OCI-LY7 (cell line): ENCODE results near the gene MARK2. TPM values are rescaled to one million over a fixed set of nuclear protein-coding genes. Genes with fewer than 3 reads are reported as not detected.
A peak's percentile ranks its signal among the peaks of the same experiment; 100 is the strongest.

Experiments
- BruUV-seq: library from RNA; stranded (reverse); fragments of 400-500 nt; replicated peaks from 2 replicates; lab custom pipeline; 2021; lab: Mats Ljungman, UMichigan
- CTCF ChIA-PET: fragments of 300-600 bp; sonication (Branson Sonifier 250); formaldehyde crosslinking; loops from one replicate; lab custom pipeline; 2022; ENCODE audit warnings: antibody characterized with exemption; ENCODE audit not compliant: unreplicated experiment; lab: Charles Lee
- POLR2A ChIA-PET: fragments of 300-600 bp; sonication (Branson Sonifier 250); formaldehyde crosslinking; loops from one replicate; lab custom pipeline; 2022; ENCODE audit warnings: antibody characterized with exemption; lab: Charles Lee
- DNase-seq: peaks from one replicate; pipeline ENCODE4 v3.0.0-alpha.2; 2015; ENCODE audit warnings: low spot score
- H2AFZ ChIP-seq: fragments of 200-600 bp; sonication (generic), shearing (Covaris generic); 2 replicates; pipeline ENCODE4 v1.6.1; 2014; ENCODE audit warnings: mild to moderate bottlenecking, antibody characterized with exemption, low read length, moderate library complexity
- H3K27ac ChIP-seq: fragments of 200-600 bp; sonication (generic); 2 replicates; pipeline ENCODE4 v1.5.1; 2014; ENCODE audit warnings: mixed run types, low read depth, mild to moderate bottlenecking, moderate library complexity, low read length, inconsistent platforms; ENCODE audit not compliant: poor library complexity, severe bottlenecking
- H3K36me3 ChIP-seq: fragments of 200-600 bp; sonication (generic); 2 replicates; pipeline ENCODE4 v1.6.1; 2014; ENCODE audit warnings: mild to moderate bottlenecking, antibody characterized with exemption, low read length, moderate library complexity, mixed read lengths; ENCODE audit not compliant: insufficient read depth
- H3K4me1 ChIP-seq: fragments of 200-600 bp; sonication (generic); 2 replicates; pipeline ENCODE4 v1.5.1; 2014; ENCODE audit warnings: mild to moderate bottlenecking, low read length; ENCODE audit not compliant: insufficient read depth, poor library complexity, severe bottlenecking
- H3K4me2 ChIP-seq: fragments of 200-600 bp; sonication (generic); 2 replicates; pipeline ENCODE4 v1.6.1; 2014; ENCODE audit warnings: mild to moderate bottlenecking, low read length
- H3K4me3 ChIP-seq: fragments of 200-600 bp; sonication (generic); 2 replicates; pipeline ENCODE4 v1.5.1; 2014; ENCODE audit warnings: mild to moderate bottlenecking, low read depth, low read length; ENCODE audit not compliant: poor library complexity, severe bottlenecking
- H3K79me2 ChIP-seq: fragments of 200-600 bp; sonication (generic); 2 replicates; pipeline ENCODE4 v1.6.1; 2016; ENCODE audit warnings: low read depth, mild to moderate bottlenecking, low read length, moderate library complexity, mixed read lengths; ENCODE audit not compliant: insufficient read depth
- H3K9me2 ChIP-seq: fragments of 200-600 bp; sonication (generic); 2 replicates; pipeline ENCODE4 v1.6.1; 2016; ENCODE audit warnings: mild to moderate bottlenecking, low read length, mixed read lengths; ENCODE audit not compliant: insufficient read depth
- H3K9me3 ChIP-seq: fragments of 200-600 bp; sonication (generic); 2 replicates; pipeline ENCODE4 v1.6.1; 2014; ENCODE audit warnings: mild to moderate bottlenecking, mixed run types, low read length, mixed read lengths
- H4K20me1 ChIP-seq: fragments of 200-600 bp; sonication (generic); 2 replicates; pipeline ENCODE4 v1.6.1; 2014; ENCODE audit warnings: mild to moderate bottlenecking, antibody characterized with exemption, low read length, moderate library complexity, mixed read lengths; ENCODE audit not compliant: insufficient read depth
- CTCF ChIP-seq: fragments of 200-600 bp; sonication (generic); conservative IDR thresholded peaks from 2 replicates; pipeline ENCODE4 v1.5.1; 2014; ENCODE audit warnings: mild to moderate bottlenecking, antibody characterized with exemption, low read length, moderate library complexity, mixed read lengths
- EZH2phosphoT487 ChIP-seq: fragments of 200-600 bp; sonication (generic); IDR thresholded peaks from 2 replicates; pipeline ENCODE4 v1.6.1; 2018; ENCODE audit warnings: low read depth, borderline replicate concordance, mild to moderate bottlenecking, mixed run types, antibody characterized with exemption, low read length, moderate library complexity, mixed read lengths
- intact Hi-C: fragments of 100-400 bp; cut with micrococcal nuclease; formaldehyde crosslinking; loops from one replicate; pipeline ENCODE4 v1.10.0; 2022; ENCODE audit not compliant: unreplicated experiment
- total RNA-seq, 2 experiments: library from RNA; depleted of rRNA in 1 of 2; stranded (reverse); fragments of >200 nt in 1 of 2; shearing (Covaris generic) in 1 of 2; gene quantifications; 2 replicates each; pipeline ENCODE4 v1.2.3, GENCODE V29; 2014 to 2022

MARK2 gene
- total RNA-seq, 2 experiments from 2014 or later, result 22.7 to 45.4 TPM

- Histone ChIP-seq H3K9me3 (no peaks in the 10 kb centered on the region), H2AFZ (no peak overlapping the region), H3K4me1 (no peaks in the 10 kb centered on the region), H3K36me3 (peaks cover 61% of the 10 kb centered on the region), H3K4me2 (no peak overlapping the region), H3K4me3 (no peak overlapping the region), H3K27ac (no peak overlapping the region), H4K20me1 (no peaks in the 10 kb centered on the region), H3K79me2 (no peaks in the 10 kb centered on the region), H3K9me2 (no peaks in the 10 kb centered on the region)
- ChIA-PET POLR2A (interaction anchor here (0.6 kb wide), 1 partner anchor 94 kb away, joined by 5 read pairs; no protein-coding TSS in a partner anchor), CTCF (interaction anchor here (1.0 kb wide), 1 partner anchor 10 kb away, joined by 5 read pairs; no protein-coding TSS in a partner anchor)
- no peak for DNase-seq
- intact Hi-C loops, result no loop called here
- TF ChIP-seq EZH2phosphoT487 (no peak), CTCF (no peak)
- no TSS peak for BruUV-seq
Observed at GRCh38 chr11:63826471-63827190, 12.3 kb upstream of the MARK2 start.

GRCh38 chr11:63829823-63830489 lies 9.0 kb upstream of the MARK2 start:
- ChIA-PET POLR2A (no interaction called here), CTCF (no interaction called here)
- no peak overlapping the region for H3K4me3 ChIP-seq
- peaks cover 31% of the 10 kb centered on the region for H3K36me3 ChIP-seq
- TF ChIP-seq CTCF, result peak; percentile 71
- no peak for TF ChIP-seq EZH2phosphoT487
- H3K79me2 ChIP-seq, result no peaks in the 10 kb centered on the region
- H3K4me1 ChIP-seq, result peaks cover 11% of the 10 kb centered on the region
- BruUV-seq, result no TSS peak
- H3K4me2 ChIP-seq, result no peak overlapping the region
- DNase-seq, result peak; percentile 43
- no peaks in the 10 kb centered on the region for H3K9me3 ChIP-seq
- intact Hi-C loops, result no loop called here
- no peak overlapping the region for H3K27ac ChIP-seq
- no peaks in the 10 kb centered on the region for H3K9me2 ChIP-seq
- no peaks in the 10 kb centered on the region for H4K20me1 ChIP-seq
- no peak overlapping the region for H2AFZ ChIP-seq

GRCh38 chr11:63831326-63831725 lies 7.6 kb upstream of the MARK2 start:
- no peak overlapping the region for H3K4me2 ChIP-seq
- H3K4me3 ChIP-seq, result no peak overlapping the region
- H3K79me2 ChIP-seq, result no peaks in the 10 kb centered on the region
- no peak overlapping the region for H2AFZ ChIP-seq
- H3K4me1 ChIP-seq, result peaks cover 11% of the 10 kb centered on the region
- POLR2A ChIA-PET, result no interaction called here
- TF ChIP-seq CTCF (no peak), EZH2phosphoT487 (no peak)
- intact Hi-C loops, result no loop called here
- BruUV-seq, result no TSS peak
- no peaks in the 10 kb centered on the region for H3K9me2 ChIP-seq
- H3K27ac ChIP-seq, result no peak overlapping the region
- H3K36me3 ChIP-seq, result peaks cover 17% of the 10 kb centered on the region; the same call in 1 of the 2 replicates
- DNase-seq, result no peak
- H4K20me1 ChIP-seq, result no peaks in the 10 kb centered on the region
- H3K9me3 ChIP-seq, result no peaks in the 10 kb centered on the region
- CTCF ChIA-PET, result no interaction called here
